ENCODE results near the gene COL8A1. TPM values are rescaled to one million over a fixed set of nuclear protein-coding genes. Genes with fewer than 3 reads are reported as not detected.

Gene COL8A1
- total RNA-seq, 1 donor from 2014 or later, result 5.6 TPM

GRCh38 chr3:99678896-99679295 lies 40.5 kb downstream of the COL8A1 start:
- Mint-ChIP-seq H3K4me1 (ENCODE audit: unreplicated experiment) (no peaks in the 10 kb centered on the region), H3K9me3 (ENCODE audit: unreplicated experiment) (no peaks in the 10 kb centered on the region), H3K4me3 (ENCODE audit: unreplicated experiment) (no peak overlapping the region), H3K36me3 (ENCODE audit: low read depth, unreplicated experiment) (no peaks in the 10 kb centered on the region), H3K27me3 (ENCODE audit: unreplicated experiment) (no peaks in the 10 kb centered on the region), H3K27ac (ENCODE audit: unreplicated experiment) (no peak overlapping the region)
- no peak for DNase-seq (ENCODE audit: low spot score)
- no peak for TF ChIP-seq CTCF (IDR thresholded peaks at IDR 0.05; ENCODE audit: unreplicated experiment)

- no peak for TF ChIP-seq CTCF (IDR thresholded peaks at IDR 0.05; ENCODE audit: unreplicated experiment)
- no peaks in the 10 kb centered on the region for H3K36me3 Mint-ChIP-seq (ENCODE audit: low read depth, unreplicated experiment)
- DNase-seq (ENCODE audit: low spot score), result no peak
- H3K9me3 Mint-ChIP-seq (ENCODE audit: unreplicated experiment), result no peaks in the 10 kb centered on the region
- no peak overlapping the region for H3K27ac Mint-ChIP-seq (ENCODE audit: unreplicated experiment)
- H3K27me3 Mint-ChIP-seq (ENCODE audit: unreplicated experiment), result no peaks in the 10 kb centered on the region
- no peaks in the 10 kb centered on the region for H3K4me1 Mint-ChIP-seq (ENCODE audit: unreplicated experiment)
- H3K4me3 Mint-ChIP-seq (ENCODE audit: unreplicated experiment), result no peak overlapping the region
Measured at GRCh38 chr3:99681512-99681911, 43.1 kb downstream of the COL8A1 start.

- Mint-ChIP-seq H3K4me3 (ENCODE audit: unreplicated experiment) (no peak overlapping the region), H3K9me3 (ENCODE audit: unreplicated experiment) (no peaks in the 10 kb centered on the region), H3K36me3 (ENCODE audit: low read depth, unreplicated experiment) (no peaks in the 10 kb centered on the region), H3K27me3 (ENCODE audit: unreplicated experiment) (no peaks in the 10 kb centered on the region), H3K4me1 (ENCODE audit: unreplicated experiment) (no peaks in the 10 kb centered on the region), H3K27ac (ENCODE audit: unreplicated experiment) (no peak overlapping the region)
- no peak for DNase-seq (ENCODE audit: low spot score)
- TF ChIP-seq CTCF (IDR thresholded peaks at IDR 0.05; ENCODE audit: unreplicated experiment), result no peak
Measured at GRCh38 chr3:99681976-99682375, 43.6 kb downstream of the COL8A1 start.

GRCh38 chr3:99683465-99683864 lies 45.1 kb downstream of the COL8A1 start:
- Mint-ChIP-seq H3K4me3 (ENCODE audit: unreplicated experiment) (no peak overlapping the region), H3K4me1 (ENCODE audit: unreplicated experiment) (no peaks in the 10 kb centered on the region), H3K9me3 (ENCODE audit: unreplicated experiment) (no peaks in the 10 kb centered on the region), H3K36me3 (ENCODE audit: low read depth, unreplicated experiment) (no peaks in the 10 kb centered on the region), H3K27ac (ENCODE audit: unreplicated experiment) (no peak overlapping the region), H3K27me3 (ENCODE audit: unreplicated experiment) (no peaks in the 10 kb centered on the region)
- TF ChIP-seq CTCF (IDR thresholded peaks at IDR 0.05; ENCODE audit: unreplicated experiment), result no peak
- no peak for DNase-seq (ENCODE audit: low spot score)

DNA sequence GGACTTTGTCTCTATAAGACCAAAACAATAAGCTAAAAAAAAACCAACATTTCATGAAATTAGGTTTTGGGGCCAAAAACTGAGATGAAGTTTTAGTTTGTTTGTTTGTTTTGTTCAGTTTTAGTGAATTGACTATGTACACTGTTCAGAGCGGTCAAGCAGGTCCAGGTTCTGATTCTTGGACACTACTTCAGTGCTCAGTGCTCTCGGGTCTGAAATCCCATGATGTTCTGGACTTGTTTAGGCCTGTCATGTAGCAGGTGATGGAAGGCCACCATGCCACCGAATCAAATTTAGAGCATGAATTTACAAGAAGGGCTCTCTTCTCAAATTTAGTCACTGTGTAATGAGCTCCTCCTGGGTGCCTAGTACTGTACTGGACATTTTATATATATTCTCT lies 45.5 kb downstream of the COL8A1 start:
- H3K9me3 Mint-ChIP-seq (ENCODE audit: unreplicated experiment), result no peaks in the 10 kb centered on the region

More for the DNA sequence above, 45.5 kb downstream of the COL8A1 start:
- no peak overlapping the region for H3K4me3 Mint-ChIP-seq (ENCODE audit: unreplicated experiment)
- H3K27me3 Mint-ChIP-seq (ENCODE audit: unreplicated experiment), result no peaks in the 10 kb centered on the region
- no peaks in the 10 kb centered on the region for H3K4me1 Mint-ChIP-seq (ENCODE audit: unreplicated experiment)
- no peak for DNase-seq (ENCODE audit: low spot score)
- H3K27ac Mint-ChIP-seq (ENCODE audit: unreplicated experiment), result no peak overlapping the region
- no peak for TF ChIP-seq CTCF (IDR thresholded peaks at IDR 0.05; ENCODE audit: unreplicated experiment)
- H3K36me3 Mint-ChIP-seq (ENCODE audit: low read depth, unreplicated experiment), result no peaks in the 10 kb centered on the region

Measured in endothelial cell (in vitro differentiated cells).